GM21717 (cell line): ENCODE measurements around the gene ZFP90.
"Not testable (repeated sequence)": the region's sequence is repeated elsewhere in the genome, so short reads cannot be mapped to it uniquely, and the experiment has no call there.

Source experiments
- ATAC-seq: cut with Tn5 transposase; IDR thresholded peaks from one replicate; pipeline ENCODE4 v1.9.1; 2021; ENCODE audit warnings: mild to moderate bottlenecking, moderate library complexity; ENCODE audit not compliant: unreplicated experiment

The ZFP90 gene

DNA sequence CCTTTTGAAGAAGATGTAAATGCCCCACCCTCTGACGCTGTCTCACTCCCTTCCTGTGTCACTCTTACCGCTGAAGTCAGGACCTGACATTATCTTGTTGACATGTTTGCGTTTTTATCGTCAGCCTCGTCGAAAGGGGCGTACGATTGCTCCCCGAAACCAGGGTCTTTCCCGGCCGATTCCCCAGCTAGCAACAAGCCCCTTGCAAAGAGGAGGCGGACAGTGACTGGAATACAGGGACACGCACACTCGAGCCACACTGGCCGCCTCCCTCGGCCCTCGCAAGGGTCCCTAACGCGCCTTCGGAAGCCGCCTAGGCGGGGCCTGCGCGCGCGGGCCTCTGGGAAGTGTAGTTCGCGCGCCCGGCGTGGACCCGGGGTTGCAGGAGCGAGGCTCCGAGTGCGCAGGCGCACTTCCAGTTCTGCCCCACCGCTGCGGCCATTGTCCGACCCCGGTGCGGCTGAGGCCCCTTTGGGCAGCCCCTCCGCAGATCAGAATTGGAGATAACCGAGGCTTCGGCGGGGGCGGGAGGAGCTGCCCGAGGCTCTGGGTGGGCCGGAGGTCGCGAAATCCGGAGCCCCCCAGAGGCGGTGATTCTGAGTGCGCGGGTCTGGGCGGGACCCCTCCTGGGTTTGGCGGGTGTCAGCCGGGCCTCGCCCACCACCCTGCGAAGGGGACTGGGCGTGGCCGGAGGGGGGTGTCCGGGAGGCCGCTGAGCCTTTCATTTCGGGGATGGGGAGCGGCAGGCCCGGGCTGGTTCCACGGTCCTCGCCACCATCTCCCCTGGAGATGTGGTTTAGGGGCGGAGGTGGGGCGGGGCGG is at the start of gene ZFP90:
TSS of gene ZFP90 (plus strand) at position 412 of the 822 bp plus-strand sequence. CDS start 502 bp downstream, outside the sequence.
- ATAC-seq, result peak; percentile 87

DNA sequence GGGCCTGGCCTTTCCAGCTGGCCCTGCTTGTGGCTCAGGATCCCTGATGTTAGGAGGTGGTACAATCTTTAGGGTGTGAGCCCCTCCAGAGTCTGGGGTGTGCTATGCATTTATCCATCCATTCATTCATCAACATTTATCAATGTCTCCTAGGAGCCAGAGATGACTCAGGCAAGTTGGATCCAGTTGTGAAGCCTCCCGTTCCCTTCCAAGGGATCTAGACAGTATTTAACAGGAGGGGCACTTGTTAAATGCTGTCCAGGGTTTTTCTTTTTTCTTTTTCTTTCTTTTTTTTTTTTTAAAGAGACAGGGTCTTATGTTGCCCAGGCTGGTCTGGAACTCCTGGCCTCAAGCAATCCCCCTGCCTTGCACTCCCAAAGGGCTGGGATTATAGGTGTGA is 48.7 kb upstream of the ZFP90 start:
- no peak for ATAC-seq

GRCh38 chr16:68490829-68491575 is 48.1 kb upstream of the ZFP90 start:
- no peak for ATAC-seq

GRCh38 chr16:68491576-68491950 is 47.5 kb upstream of the ZFP90 start:
- ATAC-seq, result no peak

- no peak for ATAC-seq
These were observed 46.9 kb upstream of the ZFP90 start for GRCh38 chr16:68492151-68492542.

- ATAC-seq, result no peak
These were observed 46.3 kb upstream of the ZFP90 start for GRCh38 chr16:68492543-68493411.

DNA sequence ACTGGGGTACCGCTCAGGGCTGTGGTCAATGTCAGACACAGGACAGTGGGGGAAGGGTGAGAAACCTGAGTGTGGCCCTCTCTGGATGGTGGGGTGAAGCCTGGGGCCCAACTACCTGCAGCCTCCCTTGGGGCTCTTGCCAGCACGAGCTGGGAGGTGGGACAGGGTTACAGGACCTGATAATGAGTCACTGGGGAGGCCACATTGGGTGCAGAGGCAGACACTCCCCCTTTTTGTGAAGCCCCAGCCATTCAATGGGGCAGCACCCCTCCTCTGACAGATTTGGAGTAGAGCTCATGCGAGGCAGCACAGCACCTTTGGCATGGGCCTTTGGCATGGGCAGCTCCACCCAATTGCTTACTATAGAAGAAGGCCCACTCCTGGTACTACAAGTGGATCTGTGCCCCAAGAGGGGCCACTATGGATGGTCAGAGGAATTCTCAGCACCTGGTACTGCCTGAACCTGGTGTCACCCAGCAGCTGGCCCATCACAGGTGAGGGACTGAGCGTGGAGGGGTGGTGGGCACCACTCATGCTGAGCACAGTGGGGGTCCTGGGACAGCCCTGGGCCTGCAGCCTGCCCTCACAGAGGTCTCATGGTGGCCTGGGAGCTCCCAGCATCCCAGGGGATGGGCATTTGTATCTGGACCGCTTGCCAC is 45.5 kb upstream of the ZFP90 start:
- no peak for ATAC-seq

GRCh38 chr16:68494261-68494660 is 44.8 kb upstream of the ZFP90 start:
- ATAC-seq, result not testable (repeated sequence)

DNA sequence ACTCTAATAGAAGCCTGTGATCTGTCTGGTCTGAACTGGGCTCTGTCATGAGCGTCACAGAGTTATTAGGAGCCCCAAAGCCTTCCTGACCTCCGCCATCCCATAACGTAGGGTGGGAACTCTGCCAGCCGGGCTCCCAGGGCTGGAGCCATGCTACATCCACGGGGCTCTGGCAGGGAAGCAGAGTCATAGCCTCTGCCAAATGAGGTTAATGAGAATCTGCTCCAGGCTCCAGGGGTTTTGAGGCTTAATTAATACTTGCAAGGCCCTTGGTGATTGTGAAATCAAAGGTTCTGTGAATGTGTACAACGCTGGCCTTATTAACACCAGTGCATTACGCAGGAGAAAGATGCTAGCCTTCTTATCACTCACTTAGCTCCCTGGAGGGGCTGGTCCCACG is 42.4 kb upstream of the ZFP90 start:
- ATAC-seq, result no peak

GRCh38 chr16:68499006-68499405 is 40.1 kb upstream of the ZFP90 start:
- no peak for ATAC-seq

DNA sequence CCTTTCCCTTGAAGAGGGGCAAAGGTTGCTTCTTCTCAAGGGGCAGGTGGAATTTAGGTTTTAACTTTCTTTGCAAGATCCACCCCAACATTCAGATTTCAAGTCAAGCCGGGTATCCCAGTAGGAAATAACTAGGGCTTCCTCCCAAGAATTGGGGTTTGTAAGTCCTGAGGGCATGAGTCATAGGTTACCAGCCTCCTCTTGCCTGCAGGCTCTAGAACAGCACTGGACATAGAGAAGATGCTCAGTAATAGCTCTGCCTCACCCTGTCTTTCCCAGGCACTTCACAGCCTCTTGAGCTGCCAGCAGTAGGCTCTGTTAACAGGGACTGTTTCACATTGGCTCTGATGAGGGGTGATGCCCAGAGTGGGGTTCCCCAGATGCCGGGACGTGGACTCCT is 35.8 kb upstream of the ZFP90 start:
- ATAC-seq, result no peak

DNA sequence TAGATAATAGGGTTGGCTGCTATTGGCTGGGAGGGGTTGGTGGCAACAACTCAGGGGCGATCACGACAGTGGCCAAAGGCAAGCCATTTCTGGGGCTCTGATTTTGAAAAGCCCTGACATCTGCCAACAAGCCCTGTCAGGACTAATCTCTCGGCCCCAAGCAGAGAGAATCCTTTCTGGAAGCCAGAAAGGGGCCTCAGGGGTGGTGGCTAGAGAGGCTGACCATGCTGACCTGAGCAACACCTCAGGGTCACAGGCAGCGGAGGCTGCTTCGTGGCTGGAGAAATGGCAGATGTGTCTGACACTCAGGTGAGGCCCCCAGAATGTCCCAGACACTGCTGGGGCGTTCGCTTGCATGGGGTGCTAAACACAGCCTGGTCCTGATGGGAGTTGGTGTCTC is 35.0 kb upstream of the ZFP90 start:
- ATAC-seq, result no peak

GRCh38 chr16:68506331-68507053 is 32.6 kb upstream of the ZFP90 start:
- ATAC-seq, result no peak

DNA sequence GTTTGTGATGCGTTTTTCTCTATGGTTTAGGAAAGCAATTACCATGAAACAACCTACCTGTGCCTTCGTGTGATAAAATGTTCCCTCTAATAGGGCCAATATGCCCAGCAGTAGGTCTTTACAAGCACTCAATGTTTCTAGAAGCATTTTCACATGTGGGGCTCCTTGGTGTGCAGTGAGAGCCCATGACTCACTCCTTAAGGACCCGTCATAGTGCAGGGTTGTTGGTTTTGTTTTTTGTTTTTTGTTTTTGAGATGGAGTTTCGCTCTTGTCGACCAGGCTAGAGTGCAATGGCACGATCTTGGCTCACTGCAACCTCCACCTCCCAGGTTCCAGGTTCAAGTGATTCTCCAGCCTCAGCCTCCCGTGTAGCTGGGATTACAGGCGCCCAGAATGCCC is 31.1 kb upstream of the ZFP90 start:
- no peak for ATAC-seq

- no peak for ATAC-seq
These were observed 30.4 kb upstream of the ZFP90 start for GRCh38 chr16:68508641-68509240.

DNA sequence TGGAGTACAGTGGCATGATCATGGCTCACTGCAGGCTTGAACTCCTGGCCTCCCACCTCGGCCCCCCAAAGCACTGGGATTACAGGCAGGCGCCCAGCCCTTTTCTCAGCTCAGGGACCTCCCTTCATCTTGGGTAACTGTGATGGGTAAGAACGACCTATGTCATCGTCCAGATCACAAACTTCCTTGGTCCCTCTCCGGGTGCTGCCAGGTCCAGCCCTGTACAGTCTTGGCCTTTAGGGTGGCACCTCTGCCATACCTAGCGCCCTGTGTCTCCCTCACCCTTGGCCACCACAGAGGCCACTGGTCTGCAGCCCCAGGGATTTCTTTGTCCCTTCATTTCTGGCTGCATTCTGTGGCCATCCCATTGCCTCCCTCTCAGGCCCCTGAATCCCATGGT is 29.7 kb upstream of the ZFP90 start:
- no peak for ATAC-seq

DNA sequence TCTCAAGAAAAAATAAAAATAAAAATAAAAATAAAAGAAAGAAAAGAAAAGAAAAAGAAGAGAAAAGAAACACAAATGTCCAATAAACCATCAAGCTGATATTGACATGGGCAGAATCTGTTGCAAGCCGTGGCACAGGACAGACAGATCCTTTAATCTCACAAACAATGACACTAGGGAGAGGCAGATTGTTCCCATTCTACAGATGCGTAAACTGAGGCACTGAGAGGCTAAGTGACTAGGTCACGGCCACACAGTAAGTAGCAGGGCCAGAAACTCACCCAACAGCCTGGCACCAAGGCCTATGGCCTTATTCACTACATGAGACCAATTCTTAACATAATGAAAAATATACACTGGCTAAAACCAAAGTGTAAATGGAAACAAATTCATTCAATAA is 28.3 kb upstream of the ZFP90 start:
- ATAC-seq, result no peak

GRCh38 chr16:68512183-68512582 is 26.9 kb upstream of the ZFP90 start:
- no peak for ATAC-seq

DNA sequence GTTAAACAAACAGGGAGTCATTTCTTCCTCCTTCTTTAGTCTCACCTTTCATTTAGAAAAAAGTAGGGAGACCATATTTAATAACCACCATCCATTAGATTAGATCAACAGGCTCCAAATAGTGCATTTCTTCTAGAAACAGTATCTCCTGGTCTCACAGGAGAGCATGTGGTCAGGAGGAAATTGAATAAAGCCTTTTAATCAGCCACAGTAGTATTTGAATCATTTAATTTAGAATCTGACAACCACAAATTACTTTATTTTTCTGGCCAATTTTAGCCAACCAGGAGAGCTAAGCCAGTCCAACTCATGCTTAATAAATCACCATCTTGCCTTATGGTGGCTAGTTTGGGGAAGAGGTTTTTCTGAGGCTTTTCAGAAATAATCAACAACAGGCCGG is 26.3 kb upstream of the ZFP90 start:
- ATAC-seq, result no peak

DNA sequence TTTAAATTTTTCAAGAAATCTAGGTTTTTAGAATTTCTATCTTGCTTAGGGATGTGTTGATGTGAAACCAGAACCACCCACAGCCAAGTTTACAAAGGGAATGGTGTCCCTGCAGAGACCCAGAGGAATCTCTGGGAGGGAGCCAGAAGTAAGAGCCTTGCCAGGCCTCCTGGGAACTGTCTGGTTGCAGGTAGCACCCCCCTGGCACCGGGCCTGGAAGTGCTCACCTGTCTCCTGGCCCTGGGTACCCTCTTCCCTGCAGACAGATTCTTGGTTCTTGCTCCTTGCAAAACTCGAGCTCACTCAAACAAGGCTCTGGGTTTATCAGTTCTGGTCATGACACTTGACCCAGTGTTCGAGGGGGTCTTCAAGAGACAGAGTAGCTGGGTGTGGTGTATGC is 24.6 kb upstream of the ZFP90 start:
- ATAC-seq, result no peak
